Prostate gland (tissue), 2 donors: ENCODE results near the gene STAG2.

Experiments used
- CTCF ChIP-seq, 4 experiments: fragments of 200-600 bp in 2 of 4; fragments of 450-650 bp in 2 of 4; sonication (generic) in 2 of 4; IDR thresholded peaks; 1 replicate in 3 of 4; 2 replicates in 1 of 4; pipeline ENCODE4 v1.5.1; 2016 to 2019; ENCODE audit warnings: antibody characterized with exemption in 4 of 4, mild to moderate bottlenecking in 2 of 4, moderate library complexity in 2 of 4
- POLR2A ChIP-seq: fragments of 450-650 bp; IDR thresholded peaks from one replicate; pipeline ENCODE4 v1.6.1; 2016; ENCODE audit warnings: antibody characterized with exemption, mild to moderate bottlenecking
- POLR2AphosphoS5 ChIP-seq: sonication (generic); formaldehyde crosslinking; IDR thresholded peaks from one replicate; pipeline ENCODE4 v1.6.1; 2017; ENCODE audit warnings: antibody characterized with exemption

DNA sequence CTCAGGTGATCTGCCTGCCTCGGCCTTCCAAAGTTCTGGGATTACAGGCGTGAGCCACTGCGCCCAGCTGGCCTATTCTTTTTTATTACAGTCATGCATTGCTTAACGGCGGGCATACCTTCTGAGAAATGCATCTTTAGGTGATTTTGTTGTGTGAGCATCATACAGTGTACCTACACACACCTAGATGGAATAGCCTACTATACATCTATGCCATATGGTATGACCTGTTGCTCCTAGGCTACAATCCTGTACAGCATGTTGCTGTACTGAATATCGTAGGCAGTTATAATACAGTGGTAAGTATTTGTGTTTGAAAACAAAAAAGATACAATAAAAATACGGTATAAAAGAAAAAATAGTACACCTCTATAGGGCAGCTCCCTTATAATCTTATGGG lies 6.0 kb downstream of the STAG2 start:
- TF ChIP-seq POLR2A (no peak), CTCF (IDR thresholded peaks at IDR 0.05) (no peak), POLR2AphosphoS5 (no peak)
